A673 (cell line): ENCODE results near the gene DDIT4L. TPM values are rescaled to one million over a fixed set of nuclear protein-coding genes. Genes with fewer than 3 reads are reported as not detected.

ENCODE experiments used
- BruUV-seq: library from RNA; stranded (reverse); fragments of 400-500 nt; replicated peaks from 2 replicates; lab custom pipeline; 2021; lab: Mats Ljungman, UMichigan
- CTCF ChIA-PET: fragments of 300-600 bp; sonication (Branson Sonifier 250); formaldehyde crosslinking; loops from one replicate; lab custom pipeline; 2022; ENCODE audit warnings: antibody characterized with exemption; lab: Charles Lee
- POLR2A ChIA-PET: fragments of 300-600 bp; sonication (Branson Sonifier 250); formaldehyde crosslinking; loops from one replicate; lab custom pipeline; 2022; ENCODE audit warnings: antibody characterized with exemption; ENCODE audit not compliant: low non-redundant PET; lab: Charles Lee
- DNase-seq: peaks from one replicate; pipeline ENCODE4 v3.0.0-alpha.2; 2015; ENCODE audit warnings: low spot score
- H3K27ac ChIP-seq: fragments of 200-600 bp; sonication (generic); 2 replicates; pipeline ENCODE4 v1.5.1; 2016; ENCODE audit warnings: mixed run types, low read depth, mild to moderate bottlenecking, mixed read lengths, antibody characterized with exemption, low read length; ENCODE audit not compliant: poor library complexity, severe bottlenecking
- H3K27me3 ChIP-seq: fragments of 200-600 bp; sonication (generic); replicated peaks from 2 replicates; pipeline ENCODE4 v1.6.1; 2017; ENCODE audit warnings: mixed run types, low read depth, mild to moderate bottlenecking, mixed read lengths, antibody characterized with exemption, low read length; ENCODE audit not compliant: insufficient read depth, poor library complexity
- H3K36me3 ChIP-seq: fragments of 200-600 bp; sonication (generic); 2 replicates; pipeline ENCODE4 v1.6.1; 2016; ENCODE audit warnings: mixed run types, mild to moderate bottlenecking, mixed read lengths, antibody characterized with exemption, low read length; ENCODE audit not compliant: insufficient read depth, poor library complexity, severe bottlenecking
- H3K4me1 ChIP-seq: fragments of 200-600 bp; sonication (generic); 2 replicates; pipeline ENCODE4 v1.6.1; 2017; ENCODE audit warnings: mixed run types, mild to moderate bottlenecking, mixed read lengths, antibody characterized with exemption, low read length; ENCODE audit not compliant: insufficient read depth, poor library complexity, severe bottlenecking
- H3K4me3 ChIP-seq: fragments of 200-600 bp; sonication (generic); 2 replicates; pipeline ENCODE4 v1.5.1; 2016; ENCODE audit warnings: low read depth, mixed run types, mild to moderate bottlenecking, mixed read lengths, low read length; ENCODE audit not compliant: poor library complexity, severe bottlenecking
- H3K9me3 ChIP-seq: fragments of 200-600 bp; sonication (generic); 2 replicates; pipeline ENCODE4 v1.6.1; 2016; ENCODE audit warnings: mixed run types, low read depth, mild to moderate bottlenecking, mixed read lengths, antibody characterized with exemption, low read length; ENCODE audit not compliant: poor library complexity, severe bottlenecking
- CTCF ChIP-seq: fragments of 300-800, 200-600 bp; sonication (generic); conservative IDR thresholded peaks from 2 replicates; pipeline ENCODE4 v1.5.1; 2017; ENCODE audit warnings: low read depth, mild to moderate bottlenecking, antibody characterized with exemption, low read length, moderate library complexity, mixed read lengths
- EZH2 ChIP-seq: fragments of 200-600 bp; sonication (generic); IDR thresholded peaks from 2 replicates; pipeline ENCODE4 v1.6.1; 2017; ENCODE audit warnings: borderline replicate concordance, low read depth, mild to moderate bottlenecking, mixed read lengths, antibody characterized with exemption, low read length; ENCODE audit not compliant: poor library complexity, severe bottlenecking
- intact Hi-C: fragments of 100-400 bp; cut with micrococcal nuclease; formaldehyde crosslinking; loops from one replicate; pipeline ENCODE4 v1.10.0; 2022; ENCODE audit not compliant: unreplicated experiment
- total RNA-seq: library from RNA; stranded (reverse); gene quantifications from 2 replicates; pipeline ENCODE4 v1.2.3, GENCODE V29; 2021

The DDIT4L gene
- total RNA-seq, 1 experiment from 2014 or later: 0.15 TPM

GRCh38 chr4:100224160-100224559, 33.9 kb upstream of the DDIT4L start:
- no TSS peak for BruUV-seq
- ChIA-PET CTCF (interaction anchor here (0.5 kb wide), 1 partner anchor 1099 kb away, joined by 5 read pairs; no protein-coding TSS in a partner anchor), POLR2A (no interaction called here)
- no peaks in the 10 kb centered on the region for H3K27me3 ChIP-seq
- H3K4me1 ChIP-seq: peaks cover 4% of the 10 kb centered on the region
- intact Hi-C loops: no loop called here
- H3K36me3 ChIP-seq: no peaks in the 10 kb centered on the region
- no peak overlapping the region for H3K4me3 ChIP-seq
- DNase-seq: no peak
- H3K9me3 ChIP-seq: peaks cover 5% of the 10 kb centered on the region
- H3K27ac ChIP-seq: no peak overlapping the region
- TF ChIP-seq CTCF (no peak), EZH2 (no peak)

GRCh38 chr4:100208964-100209363, 18.7 kb upstream of the DDIT4L start:
- Histone ChIP-seq H3K27ac (no peak overlapping the region), H3K4me3 (no peak overlapping the region), H3K9me3 (no peaks in the 10 kb centered on the region), H3K36me3 (no peaks in the 10 kb centered on the region), H3K27me3 (no peaks in the 10 kb centered on the region), H3K4me1 (no peaks in the 10 kb centered on the region)
- CTCF ChIA-PET: no interaction called here
- no peak for DNase-seq
- BruUV-seq: no TSS peak
- TF ChIP-seq EZH2 (no peak), CTCF (no peak)
- intact Hi-C loops: no loop called here
- POLR2A ChIA-PET: no interaction called here

GRCh38 chr4:100208459-100208858, 18.2 kb upstream of the DDIT4L start:
- DNase-seq: no peak
- no peaks in the 10 kb centered on the region for H3K9me3 ChIP-seq
- TF ChIP-seq EZH2: no peak
- no peak for TF ChIP-seq CTCF
- ChIA-PET POLR2A (no interaction called here), CTCF (no interaction called here)
- intact Hi-C loops: no loop called here
- no TSS peak for BruUV-seq
- H3K27me3 ChIP-seq: no peaks in the 10 kb centered on the region
- H3K4me1 ChIP-seq: no peaks in the 10 kb centered on the region
- no peak overlapping the region for H3K27ac ChIP-seq
- no peak overlapping the region for H3K4me3 ChIP-seq
- no peaks in the 10 kb centered on the region for H3K36me3 ChIP-seq
